Activated effector memory CD4-positive, alpha-beta T cell treated with anti-CD3 and anti-CD28 coated beads, Interleukin-2, amount 50 U/mL, for 16 hours (primary cell): Measurements from ENCODE around the gene CLPTM1.
A peak's percentile ranks its signal among the peaks of the same experiment; 100 is the strongest.
"Not testable (repeated sequence)": the region's sequence is repeated elsewhere in the genome, so short reads cannot be mapped to it uniquely, and the experiment has no call there.

Experiments used
- DNase-seq: peaks from one replicate; pipeline ENCODE4 v3.0.0-alpha.2; 2020

CLPTM1 gene

DNA sequence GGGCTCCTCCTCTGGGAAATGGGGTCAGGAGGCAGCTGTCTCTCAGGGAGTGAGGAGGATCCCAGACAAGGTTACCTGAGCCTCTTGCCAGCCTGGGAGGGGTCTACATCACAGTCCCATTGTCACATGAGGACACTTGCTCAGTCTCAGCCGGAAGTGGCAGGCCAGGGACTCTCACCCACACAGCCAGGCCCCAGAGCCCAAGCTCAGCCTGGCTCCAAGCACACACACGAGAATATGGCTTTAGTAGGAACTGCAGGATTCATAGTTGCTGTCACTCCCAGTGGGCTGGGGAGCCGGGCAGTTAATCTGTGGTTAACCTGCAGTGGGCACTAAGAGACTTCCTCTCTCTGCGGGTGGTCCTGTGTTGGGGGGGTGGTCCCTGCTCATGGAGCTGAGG is 30.3 kb downstream of the CLPTM1 start:
- DNase-seq: no peak

DNA sequence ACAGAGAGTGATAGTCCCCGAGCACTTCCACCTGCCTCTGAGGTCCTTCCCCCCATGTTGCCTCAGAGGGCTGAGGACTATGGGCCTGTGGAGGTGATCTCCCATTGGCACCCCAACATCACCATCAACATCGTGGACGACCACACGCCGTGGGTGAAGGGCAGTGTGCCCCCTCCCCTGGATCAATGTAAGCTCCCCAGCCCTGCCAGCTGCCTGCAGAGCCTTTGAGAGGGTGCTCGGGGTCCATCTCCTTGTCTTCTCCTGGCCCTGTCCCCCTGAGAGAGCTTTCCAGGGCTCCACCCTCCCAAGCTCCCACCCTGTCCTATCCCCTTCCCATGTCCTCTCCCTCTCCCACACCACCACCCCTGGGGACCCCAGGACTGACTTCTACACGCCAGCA is 31.2 kb downstream of the CLPTM1 start:
- no peak for DNase-seq

DNA sequence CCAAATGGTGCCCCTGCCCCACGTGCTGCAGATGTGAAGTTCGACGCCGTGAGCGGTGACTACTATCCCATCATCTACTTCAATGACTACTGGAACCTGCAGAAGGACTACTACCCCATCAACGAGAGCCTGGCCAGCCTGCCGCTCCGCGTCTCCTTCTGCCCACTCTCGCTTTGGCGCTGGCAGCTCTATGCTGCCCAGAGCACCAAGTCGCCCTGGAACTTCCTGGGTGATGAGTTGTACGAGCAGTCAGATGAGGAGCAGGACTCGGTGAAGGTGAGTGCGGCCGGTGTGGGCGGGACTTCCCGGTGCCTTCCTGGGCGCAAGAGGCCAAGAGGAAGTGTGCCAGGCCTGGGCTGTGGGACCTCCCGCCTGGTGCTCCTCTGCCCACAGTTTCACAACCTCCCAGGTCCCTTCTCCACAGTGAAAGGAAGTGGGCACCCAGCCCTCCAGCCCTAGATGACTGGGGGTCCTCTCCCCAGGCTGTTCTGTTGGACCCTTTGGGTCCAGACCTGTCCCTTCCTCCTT is 32.0 kb downstream of the CLPTM1 start:
- no peak for DNase-seq

DNA sequence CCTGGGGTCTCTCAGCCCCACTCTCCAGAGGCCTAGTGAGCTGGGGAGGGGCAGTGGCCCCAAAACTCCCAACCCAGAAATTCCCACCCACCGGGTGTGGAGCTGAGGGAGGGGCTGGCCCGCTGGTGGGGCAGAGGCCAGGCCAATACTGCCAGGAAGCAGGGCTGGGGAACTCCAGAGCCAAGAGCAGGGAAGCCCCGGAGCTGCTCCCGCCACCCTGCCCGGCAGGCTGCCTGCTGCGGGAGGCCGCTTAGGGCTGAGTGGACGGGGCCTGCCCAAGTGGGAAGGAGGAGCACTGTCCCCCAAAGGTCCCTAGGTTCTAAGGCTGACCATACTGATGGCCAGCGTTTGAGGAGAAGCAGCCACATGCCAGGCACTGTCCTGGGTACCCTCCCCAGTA is 33.1 kb downstream of the CLPTM1 start:
- DNase-seq: no peak

DNA sequence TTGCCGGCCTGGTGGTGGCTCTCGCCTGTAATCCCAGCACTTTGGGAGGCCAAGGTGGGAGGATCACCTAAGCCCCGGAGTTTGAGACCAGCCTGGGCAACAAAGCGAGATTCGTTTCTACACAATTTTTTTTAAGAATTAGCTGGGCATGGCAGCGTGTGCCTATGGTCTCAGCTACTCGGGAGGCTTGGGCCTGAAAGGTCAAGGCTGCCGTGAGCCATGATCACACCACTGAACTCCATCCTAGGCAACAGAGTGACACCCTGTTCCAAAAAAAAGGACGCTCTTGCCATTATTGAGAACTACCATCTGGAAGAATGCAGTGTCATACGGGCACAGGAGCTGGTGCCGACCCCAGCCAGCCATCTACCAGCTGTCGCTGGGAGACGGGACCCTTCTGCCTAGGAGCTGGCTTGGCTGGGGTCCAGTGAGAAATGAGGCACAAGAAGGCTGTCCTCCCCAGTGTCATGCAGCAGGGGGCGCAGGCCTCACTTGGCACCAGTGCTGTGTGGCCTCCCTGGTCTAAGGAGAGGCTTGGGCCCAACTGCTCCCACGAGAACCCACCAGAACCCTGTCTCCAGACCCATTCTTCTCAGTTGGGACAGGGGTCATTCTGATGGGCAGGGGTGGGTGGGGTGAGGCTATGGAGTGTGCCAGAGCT is 33.8 kb downstream of the CLPTM1 start:
- DNase-seq: peak; percentile 88

DNA sequence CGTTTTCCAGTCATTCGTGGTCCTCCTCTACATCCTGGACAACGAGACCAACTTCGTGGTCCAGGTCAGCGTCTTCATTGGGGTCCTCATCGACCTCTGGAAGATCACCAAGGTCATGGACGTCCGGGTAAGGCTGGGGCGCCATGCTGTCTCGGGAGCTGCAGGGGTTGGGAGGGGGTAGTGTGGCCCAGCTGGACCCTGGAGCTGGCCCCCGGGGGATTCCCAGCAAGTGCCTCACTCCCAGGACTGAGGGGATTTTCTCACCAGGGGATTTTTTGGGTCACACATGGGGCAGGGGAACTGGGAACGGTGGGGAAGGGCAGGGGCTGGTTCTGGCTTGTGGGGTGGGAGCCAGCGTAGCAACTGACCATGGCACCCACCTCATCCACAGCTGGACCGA is 35.3 kb downstream of the CLPTM1 start:
- DNase-seq: no peak

DNA sequence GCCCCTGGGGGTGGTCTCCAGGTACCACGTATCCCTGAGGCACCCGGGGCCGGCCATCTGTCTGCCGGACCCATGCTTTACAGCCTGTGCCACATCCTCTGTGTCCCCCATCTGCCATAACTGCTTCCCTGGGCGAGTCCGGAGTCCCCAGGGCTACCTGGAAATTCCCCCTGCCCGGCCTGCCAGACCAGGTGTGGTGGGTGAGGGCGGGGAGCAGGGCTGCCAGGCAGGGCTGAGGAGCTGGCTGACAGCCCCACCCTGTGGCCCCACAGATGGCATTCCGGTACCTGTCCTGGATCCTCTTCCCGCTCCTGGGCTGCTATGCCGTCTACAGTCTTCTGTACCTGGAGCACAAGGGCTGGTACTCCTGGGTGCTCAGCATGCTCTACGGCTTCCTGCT is 35.8 kb downstream of the CLPTM1 start:
- DNase-seq: no peak

DNA sequence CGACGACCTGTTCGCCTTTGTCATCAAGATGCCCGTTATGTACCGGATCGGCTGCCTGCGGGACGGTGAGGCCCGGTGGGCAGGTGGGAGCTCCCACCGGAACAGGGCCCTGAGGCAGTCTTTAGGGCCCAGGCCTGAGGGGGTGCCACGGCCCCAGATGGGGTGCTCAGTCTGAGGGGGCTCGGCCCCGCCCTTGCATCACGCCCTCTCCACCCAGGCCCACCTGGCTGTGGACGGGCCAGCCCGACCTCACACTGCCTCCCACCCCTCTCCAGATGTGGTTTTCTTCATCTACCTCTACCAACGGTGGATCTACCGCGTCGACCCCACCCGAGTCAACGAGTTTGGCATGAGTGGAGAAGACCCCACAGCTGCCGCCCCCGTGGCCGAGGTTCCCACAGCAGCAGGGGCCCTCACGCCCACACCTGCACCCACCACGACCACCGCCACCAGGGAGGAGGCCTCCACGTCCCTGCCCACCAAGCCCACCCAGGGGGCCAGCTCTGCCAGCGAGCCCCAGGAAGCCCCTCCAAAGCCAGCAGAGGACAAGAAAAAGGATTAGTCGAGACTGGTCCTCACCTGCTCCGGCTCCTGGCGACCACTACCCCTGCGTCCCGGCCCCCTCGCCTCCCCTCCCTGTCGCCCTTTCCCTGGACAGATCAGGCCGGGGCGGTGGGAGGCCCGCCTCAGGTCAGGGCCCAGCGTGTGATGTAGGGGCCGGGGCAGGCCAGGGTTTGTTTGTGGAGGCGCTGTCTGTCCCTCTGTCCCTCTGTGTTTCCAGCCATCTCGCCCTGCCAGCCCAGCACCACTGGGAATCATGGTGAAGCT is 37.4 kb downstream of the CLPTM1 start:
- no peak for DNase-seq

DNA sequence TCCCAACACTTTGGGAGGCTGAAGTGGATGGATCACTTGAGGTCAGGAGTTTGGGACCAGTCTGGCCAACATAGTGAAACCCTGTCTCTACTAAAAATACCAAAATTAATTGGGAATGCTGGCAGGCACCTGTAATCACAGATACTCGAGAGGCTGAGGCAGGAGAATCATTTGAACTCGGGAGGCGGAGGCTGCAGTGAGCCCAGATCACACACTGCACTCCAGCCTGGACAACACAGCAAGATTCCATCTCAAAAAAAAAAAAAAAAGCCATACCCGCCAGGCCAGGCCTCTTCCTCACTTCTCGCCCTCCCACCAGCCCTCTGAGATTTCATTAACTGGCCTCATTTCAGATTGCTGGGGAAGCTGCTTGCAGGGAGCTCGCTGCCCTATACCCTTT is 38.3 kb downstream of the CLPTM1 start:
- DNase-seq: no peak

DNA sequence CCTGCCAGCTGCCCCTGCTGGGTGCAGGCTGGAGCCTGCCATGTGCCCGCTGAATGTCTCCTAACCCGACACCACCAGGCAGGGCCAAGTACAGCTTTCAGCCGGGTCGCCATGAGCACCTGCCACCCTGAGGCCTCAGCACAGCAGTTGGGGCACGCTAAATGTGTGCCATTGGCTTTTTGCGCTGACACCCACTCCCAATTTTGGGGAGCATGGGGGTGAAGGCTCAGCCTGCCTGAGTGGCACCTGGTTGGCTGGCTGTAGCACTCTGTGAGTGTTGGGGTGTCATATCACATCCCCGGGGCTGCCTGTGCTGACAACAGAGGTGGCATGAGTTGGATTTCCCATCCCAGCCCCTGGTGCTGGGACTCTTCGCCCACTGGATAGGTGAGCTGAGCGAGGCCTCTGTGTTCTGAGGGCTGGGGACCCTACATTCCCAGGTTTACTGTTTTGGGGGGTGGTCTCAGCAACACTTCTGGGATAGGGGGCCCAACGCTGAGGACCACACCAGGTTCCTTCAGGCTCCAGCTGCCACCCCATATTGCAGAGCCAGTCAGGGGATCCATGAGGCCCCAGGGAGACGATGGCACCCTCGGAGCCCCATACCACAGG is 38.9 kb downstream of the CLPTM1 start:
- DNase-seq: no peak

DNA sequence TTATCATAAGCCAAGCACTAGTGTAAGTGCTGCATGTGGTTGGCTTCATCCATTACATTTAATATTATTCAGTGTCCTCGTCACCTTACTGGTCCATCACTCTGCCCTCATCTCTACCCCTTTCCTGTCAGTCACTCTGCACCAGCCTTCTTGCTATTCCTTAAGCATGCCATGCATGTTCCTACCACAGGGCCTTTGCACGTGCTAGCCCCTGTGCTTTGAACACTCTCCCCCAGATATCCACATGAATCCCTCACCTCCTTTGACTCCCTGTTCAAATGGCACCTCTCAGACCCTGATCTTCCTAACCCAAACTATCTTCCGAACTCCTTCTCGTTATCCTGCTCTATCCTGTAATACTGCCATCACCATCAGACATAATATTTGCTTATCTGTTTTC is 42.8 kb downstream of the CLPTM1 start:
- DNase-seq: no peak

DNA sequence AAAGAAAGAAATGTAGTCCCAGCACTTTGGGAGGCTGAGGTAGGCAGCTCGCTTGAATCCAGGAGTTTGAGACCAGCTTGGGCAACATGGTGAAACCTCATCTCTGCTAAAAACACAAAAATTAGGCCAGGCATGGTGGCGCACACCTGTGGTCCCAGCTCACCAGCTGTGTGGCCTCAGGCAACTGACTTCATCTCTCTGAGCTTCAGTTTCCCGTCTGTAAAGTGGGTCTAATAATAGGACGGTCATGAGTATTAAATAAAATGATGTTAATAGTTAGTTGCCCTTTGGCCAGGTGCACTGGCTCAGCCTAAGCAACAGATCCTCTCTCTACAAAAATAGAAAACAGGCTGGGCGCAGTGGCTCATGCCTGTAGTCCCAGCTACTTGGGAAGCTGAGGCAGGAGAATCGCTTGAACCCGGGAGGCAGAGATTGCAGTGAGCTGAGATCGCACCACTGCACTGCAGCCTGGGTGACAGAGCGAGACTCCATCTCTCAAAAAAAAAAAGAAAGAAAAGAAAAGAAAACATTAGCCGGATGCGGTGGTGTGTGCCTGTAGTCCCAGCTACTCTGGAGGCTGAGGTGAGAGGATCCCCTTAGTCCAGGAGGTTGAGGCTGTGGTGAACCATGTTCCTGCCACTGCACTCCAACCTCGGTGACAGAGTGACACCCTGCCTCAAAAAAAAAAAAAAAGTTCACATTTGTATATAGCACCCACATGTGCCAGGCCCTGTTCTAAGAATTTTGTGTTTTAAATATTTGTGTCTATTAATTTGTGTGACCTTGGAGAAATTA is 44.1 kb downstream of the CLPTM1 start:
- not testable (repeated sequence) for DNase-seq

DNA sequence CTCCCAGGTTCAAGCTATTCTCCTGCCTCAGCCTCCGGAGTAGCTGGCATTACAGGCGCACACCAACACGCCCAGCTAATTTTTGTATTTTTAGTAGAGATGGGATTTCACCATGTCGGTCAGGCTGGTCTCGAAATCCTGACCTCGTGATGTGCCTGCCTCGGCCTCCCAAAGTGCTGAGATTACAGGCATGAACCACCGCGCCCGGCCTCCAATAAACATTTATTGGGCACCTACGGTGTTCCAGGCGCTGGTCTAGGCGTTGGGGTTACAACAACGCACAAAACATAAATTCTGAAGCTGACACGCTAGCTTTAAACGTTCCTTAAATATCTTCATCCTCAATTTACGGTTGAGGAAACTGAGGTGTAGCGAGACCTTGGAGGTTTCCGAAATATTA is 45.5 kb downstream of the CLPTM1 start:
- not testable (repeated sequence) for DNase-seq

DNA sequence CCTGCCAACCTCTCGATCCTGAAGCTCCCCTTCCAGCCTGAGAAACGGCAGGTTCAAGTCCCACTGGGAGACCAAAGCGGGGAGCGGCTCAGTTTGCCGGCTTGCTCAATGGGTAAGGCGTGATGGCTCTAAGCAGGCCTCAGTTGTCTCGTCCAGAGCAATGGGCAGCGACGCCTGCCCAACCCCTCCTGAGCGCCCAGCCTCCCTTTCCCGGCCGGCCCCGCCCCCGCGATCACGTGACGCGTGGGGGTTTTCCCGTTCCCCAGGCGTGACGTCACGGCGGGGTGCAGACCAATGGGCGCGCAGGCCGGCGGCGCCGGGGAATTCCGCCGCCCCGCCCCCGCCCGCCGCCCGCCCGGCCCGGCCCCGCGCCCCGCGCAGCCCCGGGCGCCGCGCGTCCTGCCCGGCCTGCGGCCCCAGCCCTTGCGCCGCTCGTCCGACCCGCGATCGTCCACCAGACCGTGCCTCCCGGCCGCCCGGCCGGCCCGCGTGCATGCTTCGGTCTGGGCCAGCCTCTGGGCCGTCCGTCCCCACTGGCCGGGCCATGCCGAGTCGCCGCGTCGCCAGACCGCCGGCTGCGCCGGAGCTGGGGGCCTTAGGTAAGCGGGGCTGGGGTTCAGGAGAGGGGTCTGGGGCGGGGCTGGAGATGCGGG is 46.0 kb downstream of the CLPTM1 start, which contains the start of gene RELB:
Gene RELB (plus strand): TSS at position 378 of the 653 bp plus-strand sequence. CDS start 116 bp downstream, at position 494.
- DNase-seq: peak; percentile 99

DNA sequence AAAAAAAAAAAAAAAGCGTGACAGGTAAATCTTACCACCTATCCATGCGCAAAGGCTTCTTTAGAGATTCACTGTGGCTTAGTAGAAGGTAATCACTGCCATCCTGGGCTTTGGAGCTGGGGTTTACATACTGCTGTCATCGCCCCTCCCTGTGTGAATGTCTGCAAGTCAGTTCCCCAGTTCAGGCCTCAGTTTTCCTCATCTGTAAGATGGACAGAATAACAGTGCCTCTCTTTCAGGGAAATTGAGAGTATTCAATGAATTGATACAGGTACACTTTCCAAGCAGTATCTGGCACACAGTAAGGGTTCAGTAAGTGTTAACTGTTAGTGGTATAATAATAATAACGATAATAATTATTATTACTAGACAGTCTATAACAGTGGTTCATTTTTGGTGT is 48.3 kb downstream of the CLPTM1 start:
- DNase-seq: no peak

DNA sequence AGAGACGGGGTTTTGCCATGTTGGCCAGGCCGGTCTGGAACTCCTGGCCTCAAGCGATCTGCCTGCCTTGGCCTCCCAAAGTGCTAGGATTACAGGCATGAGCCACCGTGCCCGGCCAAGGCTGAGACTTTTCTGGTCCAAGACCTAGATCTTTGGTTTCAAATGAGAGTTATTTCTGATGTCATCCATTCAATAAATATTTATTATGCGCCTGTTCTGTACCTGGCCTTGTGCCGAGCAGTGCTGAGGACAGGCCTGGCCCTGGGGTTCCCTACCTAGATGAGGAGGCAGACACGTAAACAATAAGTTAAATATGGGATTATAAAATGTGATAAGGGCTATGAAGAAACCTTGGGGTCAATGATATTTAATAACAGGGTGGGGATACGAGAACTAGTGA is 50.6 kb downstream of the CLPTM1 start:
- DNase-seq: no peak

DNA sequence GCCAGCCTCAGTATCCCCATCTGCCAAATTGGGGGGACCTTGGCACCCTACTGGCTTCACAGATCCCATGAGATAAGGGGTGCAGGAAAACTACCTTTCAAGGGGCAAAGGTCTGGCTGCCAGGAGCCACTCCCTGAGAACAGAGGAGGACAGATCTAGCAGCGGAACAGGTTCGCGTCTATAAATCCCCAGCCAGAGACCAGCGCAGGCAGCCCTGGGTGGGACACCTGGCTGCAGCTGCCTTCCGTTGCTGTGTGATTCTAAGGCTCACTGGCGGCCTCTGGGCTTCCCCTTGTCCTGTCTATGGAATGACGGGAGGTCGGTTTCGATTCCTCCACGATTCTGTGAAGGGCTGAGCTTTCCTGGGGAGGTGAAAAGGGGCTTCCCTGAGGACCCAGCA is 53.4 kb downstream of the CLPTM1 start:
- DNase-seq: no peak

DNA sequence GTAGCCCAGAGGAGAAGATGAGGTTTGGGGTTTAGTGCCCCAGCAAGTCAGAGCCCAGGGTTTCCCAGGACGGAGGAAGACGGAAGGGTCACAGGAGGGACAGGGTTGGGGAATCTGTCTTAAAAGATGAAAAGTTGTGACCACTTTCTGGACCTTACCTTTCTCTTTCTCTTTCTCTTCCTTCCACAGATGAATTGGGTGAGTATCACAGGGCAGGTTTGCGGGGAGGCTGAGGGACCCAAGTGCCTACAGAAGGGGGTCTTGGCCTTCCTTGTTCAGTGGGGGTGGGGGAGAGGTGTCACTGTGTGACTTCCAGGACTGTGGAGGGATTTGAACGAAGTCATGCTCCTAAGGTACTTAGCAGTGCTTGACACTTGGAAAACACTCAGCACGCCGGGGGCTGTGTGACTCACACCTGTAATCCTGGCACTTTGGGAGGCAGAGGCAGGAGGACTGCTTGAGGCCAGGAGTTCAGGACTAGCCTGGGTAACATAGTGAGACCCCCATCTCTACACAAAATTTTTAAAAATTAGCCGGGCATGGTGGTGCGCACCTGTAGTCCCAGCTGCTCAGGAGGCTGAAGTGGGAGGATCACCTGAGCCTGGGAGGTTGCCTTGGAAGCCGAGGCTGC is 54.6 kb downstream of the CLPTM1 start:
- DNase-seq: no peak

DNA sequence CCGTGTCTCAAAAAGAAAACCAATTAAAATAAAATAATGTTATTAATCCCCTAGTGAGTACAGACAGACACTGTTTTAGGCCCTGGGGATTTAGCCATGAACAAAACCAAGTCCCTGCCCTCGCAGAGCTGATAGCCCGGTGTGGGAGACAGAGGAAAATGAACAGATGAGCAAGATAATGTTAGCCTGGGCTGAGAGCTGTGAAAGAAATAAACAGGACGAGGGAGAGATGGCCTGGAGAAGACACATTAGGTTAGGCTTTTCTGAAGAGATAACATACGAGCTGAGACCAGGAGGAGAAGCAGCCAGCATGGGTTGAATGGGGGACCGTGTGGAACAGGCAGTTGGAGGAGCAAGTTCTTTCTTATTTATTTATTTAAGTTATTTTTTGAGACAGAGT is 55.1 kb downstream of the CLPTM1 start:
- no peak for DNase-seq

DNA sequence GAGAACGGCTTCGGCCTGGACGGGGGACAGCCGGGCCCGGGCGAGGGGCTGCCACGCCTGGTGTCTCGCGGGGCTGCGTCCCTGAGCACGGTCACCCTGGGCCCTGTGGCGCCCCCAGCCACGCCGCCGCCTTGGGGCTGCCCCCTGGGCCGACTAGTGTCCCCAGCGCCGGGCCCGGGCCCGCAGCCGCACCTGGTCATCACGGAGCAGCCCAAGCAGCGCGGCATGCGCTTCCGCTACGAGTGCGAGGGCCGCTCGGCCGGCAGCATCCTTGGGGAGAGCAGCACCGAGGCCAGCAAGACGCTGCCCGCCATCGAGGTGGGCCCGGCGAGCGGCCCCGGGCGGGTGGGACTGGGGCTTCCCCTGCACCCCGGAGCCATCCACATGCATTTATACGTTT is 56.8 kb downstream of the CLPTM1 start:
- no peak for DNase-seq

DNA sequence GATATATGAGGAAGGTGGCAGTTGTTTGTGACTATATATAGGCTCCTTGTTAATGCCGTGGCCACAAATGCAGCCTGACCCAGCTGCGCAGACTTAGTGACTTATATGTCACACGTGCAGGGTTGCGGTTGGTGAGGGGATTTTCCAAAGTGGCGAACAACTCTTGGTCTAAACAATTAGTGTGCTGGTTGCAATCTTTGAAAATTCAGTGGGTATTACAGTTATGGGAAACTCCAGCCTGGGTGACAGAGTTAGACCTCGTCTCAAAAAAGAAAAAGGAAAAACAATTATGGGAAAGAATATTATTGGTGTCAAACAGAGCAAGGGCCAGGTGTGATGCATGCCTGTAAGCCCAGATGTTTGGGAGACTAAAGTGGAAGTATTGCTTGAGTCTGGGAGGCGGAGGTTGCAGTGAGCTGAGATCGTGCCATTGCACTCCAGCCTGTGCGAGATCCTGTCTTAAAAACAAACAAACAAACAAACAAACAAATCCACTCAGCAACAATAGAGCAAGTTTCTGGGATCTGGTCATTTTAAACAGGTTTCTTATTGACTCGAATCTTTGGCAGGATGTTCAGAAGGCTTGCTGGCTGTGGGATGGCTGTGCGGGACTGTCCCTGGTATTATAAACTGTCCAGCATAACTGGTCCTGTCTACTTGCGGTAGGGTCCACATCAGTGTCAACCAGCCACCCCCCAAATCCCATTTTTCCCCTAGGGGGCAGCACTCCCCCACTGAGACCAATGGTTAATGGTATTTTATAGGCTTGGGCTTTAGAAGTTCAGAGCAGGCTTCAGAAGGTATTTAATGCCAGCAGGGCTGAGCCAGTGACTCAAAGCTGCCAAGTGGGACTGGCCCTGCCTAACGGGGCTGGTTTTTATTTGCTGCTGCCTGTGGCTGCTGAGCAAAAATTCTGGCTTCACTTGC is 61.5 kb downstream of the CLPTM1 start:
- DNase-seq: peak; percentile 92
